ENCODE measurements around the gene ELF1.

- TF ChIP-seq CTCF (IDR thresholded peaks at IDR 0.05) = no peak
- no peak for TF ChIP-seq POLR2A (IDR thresholded peaks at IDR 0.05)
These were observed 96.6 kb downstream of the ELF1 start for GRCh38 chr13:40922437-40923040.
